SKM-1 (cell line): ENCODE results near the gene AFAP1L1.
"Not testable (repeated sequence)": the region's sequence is repeated elsewhere in the genome, so short reads cannot be mapped to it uniquely, and the experiment has no call there.

Experiments
- DNase-seq: peaks from one replicate; lab custom pipeline; 2025; ENCODE audit not compliant: unreplicated experiment; lab: John Stamatoyannopoulos, UW

The AFAP1L1 gene

GRCh38 chr5:149261246-149261645 lies 10.4 kb upstream of the AFAP1L1 start:
- DNase-seq: peak; percentile 69

- DNase-seq: no peak
These were observed 9.3 kb upstream of the AFAP1L1 start for GRCh38 chr5:149262315-149262714.

GRCh38 chr5:149264439-149265067 lies 7.1 kb upstream of the AFAP1L1 start:
- no peak for DNase-seq

GRCh38 chr5:149265068-149265465 lies 6.6 kb upstream of the AFAP1L1 start:
- no peak for DNase-seq

GRCh38 chr5:149265597-149265996 lies 6.1 kb upstream of the AFAP1L1 start:
- DNase-seq: peak; percentile 28

GRCh38 chr5:149267241-149267973 lies 4.3 kb upstream of the AFAP1L1 start:
- DNase-seq: no peak

GRCh38 chr5:149268928-149269557 lies 2.6 kb upstream of the AFAP1L1 start:
- peak; percentile 38 for DNase-seq

- DNase-seq: no peak
These were observed 404 bp upstream of the AFAP1L1 start for GRCh38 chr5:149271195-149271715.

GRCh38 chr5:149272781-149273180 lies 1.1 kb downstream of the AFAP1L1 start:
- not testable (repeated sequence) for DNase-seq

GRCh38 chr5:149273237-149273636 lies 1.6 kb downstream of the AFAP1L1 start:
- DNase-seq: no peak

- DNase-seq: no peak
These were observed 2.3 kb downstream of the AFAP1L1 start for GRCh38 chr5:149273950-149274349.

- no peak for DNase-seq
These were observed 3.3 kb downstream of the AFAP1L1 start for GRCh38 chr5:149274939-149275338.

GRCh38 chr5:149277801-149278200 lies 6.1 kb downstream of the AFAP1L1 start:
- no peak for DNase-seq

- DNase-seq: no peak
These were observed 7.0 kb downstream of the AFAP1L1 start for GRCh38 chr5:149278451-149279210.

- no peak for DNase-seq
These were observed 8.0 kb downstream of the AFAP1L1 start for GRCh38 chr5:149279661-149280060.

GRCh38 chr5:149280124-149280523 lies 8.5 kb downstream of the AFAP1L1 start:
- DNase-seq: no peak

- no peak for DNase-seq
These were observed 9.1 kb downstream of the AFAP1L1 start for GRCh38 chr5:149280802-149281201.

GRCh38 chr5:149282027-149282965 lies 10.6 kb downstream of the AFAP1L1 start:
- no peak for DNase-seq

- DNase-seq: no peak
These were observed 11.3 kb downstream of the AFAP1L1 start for GRCh38 chr5:149282966-149283332.
